ENCODE results near the gene SLC35B4. TPM values are rescaled to one million over a fixed set of nuclear protein-coding genes. Genes with fewer than 3 reads are reported as not detected.

Gene SLC35B4
- total and polyA plus RNA-seq, 2 donors (not counting 1 experiment from before 2014, with no cell fraction given) = 6.0 to 14.8 TPM

DNA sequence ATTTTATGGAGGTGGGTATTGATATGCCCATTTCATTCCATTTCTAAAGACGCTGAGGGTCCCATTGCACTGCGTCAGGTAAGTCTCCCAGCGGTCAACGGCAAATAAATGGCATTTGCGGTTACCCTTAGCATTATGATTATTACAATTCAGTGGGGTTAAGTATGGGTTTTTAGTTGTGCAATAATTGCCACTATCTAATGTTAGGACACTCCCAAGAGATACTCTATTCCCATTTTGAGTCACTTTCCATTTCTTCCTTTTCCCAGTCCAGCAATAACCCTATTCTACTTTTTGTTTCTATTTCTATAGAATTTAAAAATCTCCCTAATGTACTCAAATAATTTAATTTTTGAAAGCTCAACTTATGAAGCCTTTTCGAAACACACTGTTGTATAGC is 4.0 kb downstream of the SLC35B4 start:
- Mint-ChIP-seq H3K4me1 (peaks cover 18% of the 10 kb centered on the region), H3K4me3 (no peak overlapping the region), H3K27ac (no peak overlapping the region), H3K27me3 (no peaks in the 10 kb centered on the region), H3K9me3 (ENCODE audit: insufficient read depth) (no peaks in the 10 kb centered on the region)
- Histone ChIP-seq H3K9me3 (ENCODE audit: control extremely low read depth in 1 of 3, control insufficient read depth in 2 of 3, insufficient read depth in 1 of 3, low read length in 2 of 3) (no peaks in the 10 kb centered on the region), H3K27me3 (replicated peaks in 1 of 4; ENCODE audit: control extremely low read depth in 1 of 4, control insufficient read depth in 3 of 4, insufficient read depth in 4 of 4, low read length in 3 of 4) (no peaks in the 10 kb centered on the region), H2AFZ (ENCODE audit: insufficient read depth, low read depth, low read length, poor library complexity, severe bottlenecking) (no peak overlapping the region), H3K4me1 (ENCODE audit: control insufficient read depth in 2 of 2, insufficient read depth in 2 of 2, low read length in 2 of 2) (peaks cover 10 to 14% of the 10 kb centered on the region in 2 donors), H3K79me2 (ENCODE audit: control insufficient read depth, insufficient read depth, low read length) (peaks cover 14% of the 10 kb centered on the region), H4K20me1 (ENCODE audit: control insufficient read depth, insufficient read depth, low read length, poor library complexity, severe bottlenecking) (no peaks in the 10 kb centered on the region), H3K4me3 (ENCODE audit: control extremely low read depth in 1 of 5, extremely low read depth in 1 of 5, insufficient read depth in 1 of 5, low read depth in 2 of 5, low read length in 4 of 5) (no peak overlapping the region), H3K27ac (ENCODE audit: low read length in 2 of 2) (no peak overlapping the region), H3K36me3 (replicated peaks in 1 of 2; ENCODE audit: control extremely low read depth in 1 of 2, control insufficient read depth in 1 of 2, extremely low read depth in 1 of 2, insufficient read depth in 2 of 2, low read length in 1 of 2) (no peaks in the 10 kb centered on the region), H3K9ac (ENCODE audit: low read length) (no peak overlapping the region), H3K4me2 (replicated peaks; ENCODE audit: low read depth, low read length, poor library complexity, severe bottlenecking) (no peak overlapping the region)
- TF ChIP-seq, protein P1, sequence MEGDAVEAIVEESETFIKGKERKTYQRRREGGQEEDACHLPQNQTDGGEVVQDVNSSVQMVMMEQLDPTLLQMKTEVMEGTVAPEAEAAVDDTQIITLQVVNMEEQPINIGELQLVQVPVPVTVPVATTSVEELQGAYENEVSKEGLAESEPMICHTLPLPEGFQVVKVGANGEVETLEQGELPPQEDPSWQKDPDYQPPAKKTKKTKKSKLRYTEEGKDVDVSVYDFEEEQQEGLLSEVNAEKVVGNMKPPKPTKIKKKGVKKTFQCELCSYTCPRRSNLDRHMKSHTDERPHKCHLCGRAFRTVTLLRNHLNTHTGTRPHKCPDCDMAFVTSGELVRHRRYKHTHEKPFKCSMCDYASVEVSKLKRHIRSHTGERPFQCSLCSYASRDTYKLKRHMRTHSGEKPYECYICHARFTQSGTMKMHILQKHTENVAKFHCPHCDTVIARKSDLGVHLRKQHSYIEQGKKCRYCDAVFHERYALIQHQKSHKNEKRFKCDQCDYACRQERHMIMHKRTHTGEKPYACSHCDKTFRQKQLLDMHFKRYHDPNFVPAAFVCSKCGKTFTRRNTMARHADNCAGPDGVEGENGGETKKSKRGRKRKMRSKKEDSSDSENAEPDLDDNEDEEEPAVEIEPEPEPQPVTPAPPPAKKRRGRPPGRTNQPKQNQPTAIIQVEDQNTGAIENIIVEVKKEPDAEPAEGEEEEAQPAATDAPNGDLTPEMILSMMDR (IDR thresholded peaks at IDR 0.05) = no peak
- no peak for TF ChIP-seq EZH2 (IDR thresholded peaks at IDR 0.05; ENCODE audit: borderline replicate concordance, insufficient read depth, low read depth, low read length, poor library complexity, severe bottlenecking)
- DNase-seq (no peak), ATAC-seq (ENCODE audit: low read depth) (no peak)
- POLR2A ChIA-PET = no interaction called here
- CTCF ChIA-PET = no interaction called here
- no CpG with 5 or more reads among the region's 6 CpGs for WGBS (ENCODE audit: insufficient coverage)
- intact Hi-C loops (cut with micrococcal nuclease) = no loop called here

DNA sequence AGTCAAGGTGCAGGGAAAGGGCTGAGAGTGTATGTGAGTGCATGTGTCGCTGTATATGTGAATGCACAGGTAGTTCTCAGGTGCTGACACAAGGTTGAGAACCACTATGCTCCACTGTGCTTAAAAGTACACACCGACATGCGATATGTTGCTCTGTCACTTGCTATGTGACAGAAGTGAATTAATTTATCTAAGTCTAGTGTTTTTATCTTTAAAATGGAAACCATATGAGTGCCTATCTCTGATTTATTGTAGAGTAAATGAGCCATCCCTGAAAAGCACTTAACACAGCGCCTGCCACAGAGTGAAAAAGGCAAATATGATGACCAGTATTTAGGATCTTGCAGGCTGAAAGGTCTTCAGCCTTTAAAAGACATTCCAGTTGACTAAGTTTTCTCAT is 4.9 kb downstream of the SLC35B4 start:
- no peaks in the 10 kb centered on the region for H3K27me3 ChIP-seq (replicated peaks in 1 of 4; ENCODE audit: control extremely low read depth in 1 of 4, control insufficient read depth in 3 of 4, insufficient read depth in 4 of 4, low read length in 3 of 4)
- Mint-ChIP-seq H3K4me3 (no peak overlapping the region), H3K27me3 (no peaks in the 10 kb centered on the region), H3K4me1 (peaks cover 13% of the 10 kb centered on the region), H3K9me3 (ENCODE audit: insufficient read depth) (no peaks in the 10 kb centered on the region), H3K27ac (no peak overlapping the region)
- WGBS (ENCODE audit: insufficient coverage) = 88% methylated on average over 1 of the region's 4 CpGs
- DNase-seq (no peak), ATAC-seq (ENCODE audit: low read depth) (no peak)
- TF ChIP-seq, protein P1 (IDR thresholded peaks at IDR 0.05) = no peak
- no peak for TF ChIP-seq EZH2 (IDR thresholded peaks at IDR 0.05; ENCODE audit: borderline replicate concordance, insufficient read depth, low read depth, low read length, poor library complexity, severe bottlenecking)
- ChIA-PET CTCF (no interaction called here), POLR2A (no interaction called here)
- H3K4me2 ChIP-seq (replicated peaks; ENCODE audit: low read depth, low read length, poor library complexity, severe bottlenecking) = no peak overlapping the region
- peaks cover 5 to 9% of the 10 kb centered on the region in 2 donors for H3K4me1 ChIP-seq (ENCODE audit: control insufficient read depth in 2 of 2, insufficient read depth in 2 of 2, low read length in 2 of 2)
- intact Hi-C loops (cut with micrococcal nuclease) = no loop called here
- H4K20me1 ChIP-seq (ENCODE audit: control insufficient read depth, insufficient read depth, low read length, poor library complexity, severe bottlenecking) = no peaks in the 10 kb centered on the region
- peaks cover 14% of the 10 kb centered on the region for H3K79me2 ChIP-seq (ENCODE audit: control insufficient read depth, insufficient read depth, low read length)
- H3K9ac ChIP-seq (ENCODE audit: low read length) = no peak overlapping the region
- no peaks in the 10 kb centered on the region for H3K9me3 ChIP-seq (ENCODE audit: control extremely low read depth in 1 of 3, control insufficient read depth in 2 of 3, insufficient read depth in 1 of 3, low read length in 2 of 3)
- no peaks in the 10 kb centered on the region for H3K36me3 ChIP-seq (replicated peaks in 1 of 2; ENCODE audit: control extremely low read depth in 1 of 2, control insufficient read depth in 1 of 2, extremely low read depth in 1 of 2, insufficient read depth in 2 of 2, low read length in 1 of 2)
- no peak overlapping the region for H3K27ac ChIP-seq (ENCODE audit: low read length in 2 of 2)
- H3K4me3 ChIP-seq (ENCODE audit: control extremely low read depth in 1 of 5, extremely low read depth in 1 of 5, insufficient read depth in 1 of 5, low read depth in 2 of 5, low read length in 4 of 5) = no peak overlapping the region
- no peak overlapping the region for H2AFZ ChIP-seq (ENCODE audit: insufficient read depth, low read depth, low read length, poor library complexity, severe bottlenecking)

All from B cell (primary cell).